Activated CD4-positive, alpha-beta T cell treated with anti-CD3 and anti-CD28 coated beads, Interleukin-2, amount 50 U/mL, for 4 hours (primary cell): ENCODE results near the gene CD302.
"Not testable (repeated sequence)": the region's sequence is repeated elsewhere in the genome, so short reads cannot be mapped to it uniquely, and the experiment has no call there.

Experiments used
- DNase-seq, 2 experiments: peaks; one replicate each; pipeline ENCODE4 v3.0.0-alpha.2; 2020

The CD302 gene, protein sequence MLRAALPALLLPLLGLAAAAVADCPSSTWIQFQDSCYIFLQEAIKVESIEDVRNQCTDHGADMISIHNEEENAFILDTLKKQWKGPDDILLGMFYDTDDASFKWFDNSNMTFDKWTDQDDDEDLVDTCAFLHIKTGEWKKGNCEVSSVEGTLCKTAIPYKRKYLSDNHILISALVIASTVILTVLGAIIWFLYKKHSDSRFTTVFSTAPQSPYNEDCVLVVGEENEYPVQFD

DNA sequence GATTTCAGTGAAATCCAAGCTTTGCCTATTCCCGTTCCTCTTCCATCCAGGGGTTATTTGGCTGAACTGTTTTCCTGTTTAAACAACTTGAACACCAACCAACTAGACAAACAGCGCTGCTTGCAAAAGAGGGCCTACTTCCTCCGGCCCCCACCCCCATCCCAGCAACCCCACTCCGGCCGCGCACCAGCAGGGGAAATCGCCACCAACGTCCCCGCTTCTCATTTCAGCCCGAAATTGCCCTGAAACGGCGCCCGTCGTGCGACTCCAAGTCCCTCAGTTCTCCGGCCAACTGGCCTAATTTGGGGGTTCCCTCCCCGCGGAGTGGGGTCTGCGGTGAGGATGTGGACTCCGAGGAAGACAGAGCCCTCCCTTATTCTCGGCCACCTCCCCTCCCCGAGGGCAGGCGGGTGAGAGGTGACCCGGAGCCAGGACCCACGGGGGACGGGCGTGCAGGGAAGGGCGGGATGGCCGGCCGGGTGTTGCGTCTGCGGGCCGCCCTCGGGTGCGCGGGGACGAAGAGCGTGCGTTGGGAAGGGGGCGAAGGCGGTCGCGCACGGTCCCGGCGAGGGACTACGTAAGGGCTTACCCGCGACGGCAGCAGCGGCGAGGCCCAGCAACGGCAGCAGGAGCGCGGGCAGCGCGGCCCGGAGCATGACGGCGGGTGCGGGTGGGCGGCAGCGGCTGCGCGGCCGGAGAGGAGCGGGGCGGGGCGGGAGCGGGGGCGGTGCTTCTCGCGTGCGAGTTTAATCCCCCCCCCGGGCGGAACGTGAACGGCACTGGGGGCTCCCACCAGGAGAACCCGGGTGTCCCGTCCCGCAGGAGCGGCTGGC lies at the start of gene CD302:
Gene CD302, minus strand, starts transcription at position 666 of the 833 bp plus-strand sequence. Its CDS starts 10 bp downstream, at position 656.
- DNase-seq = peak; percentile 10 to 17

DNA sequence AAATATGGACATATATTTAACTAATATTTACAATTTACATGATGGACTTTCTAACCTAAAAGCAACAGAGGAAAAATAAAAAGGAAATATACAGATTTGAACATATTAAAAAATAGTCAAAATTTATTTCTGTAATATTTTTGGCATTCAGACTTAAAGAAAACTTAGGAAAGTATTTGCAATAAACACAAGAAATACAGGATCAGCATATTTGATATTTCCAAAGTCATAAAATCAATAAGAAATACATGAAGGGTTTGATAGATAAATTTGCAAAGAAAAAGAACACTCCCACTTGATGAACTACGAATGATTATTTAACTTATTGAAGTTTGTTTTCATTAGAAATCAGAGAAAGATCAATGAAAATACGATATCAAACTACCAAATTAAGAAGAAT lies 48.6 kb upstream of the CD302 start:
- DNase-seq = no peak

DNA sequence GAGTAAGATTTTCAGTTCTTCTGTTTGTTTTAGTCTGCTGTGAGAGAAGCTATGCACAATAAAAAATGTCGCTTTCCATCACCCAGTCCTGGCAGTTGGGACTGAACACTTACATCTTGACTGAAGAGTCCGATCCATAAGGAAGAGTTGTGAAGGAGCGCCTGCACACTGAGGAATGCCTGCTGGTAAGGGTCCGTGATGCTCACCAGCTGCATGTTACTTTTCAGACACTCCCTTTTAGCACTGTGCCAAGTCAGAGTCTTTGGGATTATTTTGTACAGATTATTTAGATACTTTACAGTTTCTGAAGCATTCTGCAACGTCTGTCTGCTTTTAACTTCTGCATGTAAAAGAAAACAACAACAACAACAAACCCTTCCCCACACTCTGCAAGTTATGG lies 42.6 kb upstream of the CD302 start:
- no peak for DNase-seq

DNA sequence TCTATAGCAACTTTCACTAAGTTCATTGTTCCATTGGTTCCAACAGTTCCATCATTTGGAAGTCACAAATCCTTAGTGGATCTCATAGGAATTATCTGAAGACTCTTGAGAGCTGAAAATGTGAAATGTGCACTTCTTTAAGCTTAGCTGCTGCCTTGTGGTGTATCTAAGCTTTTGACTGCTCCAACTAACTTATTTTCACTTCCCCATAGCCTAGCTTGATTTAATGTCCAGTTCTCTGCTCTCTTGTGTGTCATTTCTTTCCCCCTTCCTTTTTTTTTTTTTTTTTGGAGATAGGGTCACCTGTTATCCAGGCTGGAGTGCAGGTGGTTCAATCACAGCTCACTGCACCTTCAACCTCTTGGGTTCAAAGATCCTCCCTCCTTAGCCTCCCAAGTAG lies 34.9 kb upstream of the CD302 start:
- DNase-seq = no peak

DNA sequence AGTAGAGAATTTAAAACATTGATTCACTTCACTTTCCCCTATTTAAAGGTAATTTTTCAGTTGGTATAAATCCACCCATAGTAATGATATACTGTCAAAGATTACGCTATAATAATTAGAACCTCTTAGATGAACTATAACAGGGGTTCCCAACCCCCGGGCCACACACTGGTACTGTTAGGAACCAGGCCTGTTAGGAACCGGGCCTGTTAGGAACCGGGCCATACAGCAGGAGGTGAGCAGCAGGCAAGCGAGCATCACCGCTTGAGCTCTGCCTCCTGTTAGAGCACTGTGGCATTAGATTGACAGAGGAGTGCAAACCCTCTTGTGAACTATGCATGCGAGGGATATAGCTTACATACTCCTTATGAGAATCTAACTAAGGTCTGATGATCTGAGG lies 34.0 kb upstream of the CD302 start:
- no peak for DNase-seq

DNA sequence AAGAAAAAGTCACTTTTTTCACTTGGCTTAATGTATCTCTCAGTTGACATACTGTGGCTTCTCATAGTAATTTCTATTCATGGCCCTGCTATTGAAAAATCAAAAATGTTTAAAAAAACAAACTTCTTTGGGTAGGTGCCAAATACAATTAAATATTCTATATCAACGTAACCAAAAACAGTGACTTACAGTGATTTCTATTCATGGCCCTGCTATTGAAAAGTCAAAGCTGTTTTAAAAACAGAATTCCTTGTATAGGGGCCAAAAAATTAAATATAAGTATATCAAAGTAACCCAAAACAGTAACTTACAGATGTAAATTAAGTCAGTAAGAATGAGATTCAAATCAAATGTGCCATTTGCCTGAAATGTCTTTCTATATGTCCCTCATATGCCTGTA lies 31.4 kb upstream of the CD302 start:
- DNase-seq = no peak

DNA sequence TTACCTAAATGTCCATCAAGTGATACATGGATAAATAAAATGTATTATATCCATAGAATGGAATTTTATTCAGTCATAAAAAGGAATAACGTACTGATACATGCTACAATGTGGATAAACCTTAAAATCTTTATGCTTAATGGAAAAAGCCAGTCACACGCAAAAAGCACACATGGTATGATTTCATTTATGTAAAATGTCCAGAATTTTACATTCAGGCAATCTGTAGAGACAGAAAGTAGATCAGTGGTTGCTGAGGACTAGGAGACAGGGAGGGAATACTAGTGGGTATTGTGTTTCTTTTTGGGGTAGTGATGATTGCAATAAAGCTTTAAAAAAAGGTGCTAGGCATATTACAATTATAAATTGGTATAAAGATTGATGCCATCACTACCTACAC lies 30.7 kb upstream of the CD302 start:
- DNase-seq = no peak

DNA sequence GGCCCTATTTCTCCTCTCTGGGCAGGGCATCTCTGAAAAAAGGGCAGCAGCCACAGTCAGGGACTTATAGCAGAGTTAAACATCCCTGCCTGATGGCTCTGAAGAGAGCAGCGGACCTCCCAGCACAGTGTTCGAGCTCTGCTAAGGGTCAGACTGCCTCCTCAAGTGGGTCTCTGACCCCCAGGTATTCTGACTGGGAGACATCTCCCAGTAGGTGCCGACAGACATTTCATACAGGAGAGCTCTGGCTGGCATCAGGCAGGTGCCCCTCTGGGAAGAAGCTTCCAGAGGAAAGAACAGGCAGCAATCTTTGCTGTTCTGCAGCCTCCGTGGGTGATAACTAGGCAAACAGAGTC lies 24.4 kb upstream of the CD302 start:
- not testable (repeated sequence) for DNase-seq

DNA sequence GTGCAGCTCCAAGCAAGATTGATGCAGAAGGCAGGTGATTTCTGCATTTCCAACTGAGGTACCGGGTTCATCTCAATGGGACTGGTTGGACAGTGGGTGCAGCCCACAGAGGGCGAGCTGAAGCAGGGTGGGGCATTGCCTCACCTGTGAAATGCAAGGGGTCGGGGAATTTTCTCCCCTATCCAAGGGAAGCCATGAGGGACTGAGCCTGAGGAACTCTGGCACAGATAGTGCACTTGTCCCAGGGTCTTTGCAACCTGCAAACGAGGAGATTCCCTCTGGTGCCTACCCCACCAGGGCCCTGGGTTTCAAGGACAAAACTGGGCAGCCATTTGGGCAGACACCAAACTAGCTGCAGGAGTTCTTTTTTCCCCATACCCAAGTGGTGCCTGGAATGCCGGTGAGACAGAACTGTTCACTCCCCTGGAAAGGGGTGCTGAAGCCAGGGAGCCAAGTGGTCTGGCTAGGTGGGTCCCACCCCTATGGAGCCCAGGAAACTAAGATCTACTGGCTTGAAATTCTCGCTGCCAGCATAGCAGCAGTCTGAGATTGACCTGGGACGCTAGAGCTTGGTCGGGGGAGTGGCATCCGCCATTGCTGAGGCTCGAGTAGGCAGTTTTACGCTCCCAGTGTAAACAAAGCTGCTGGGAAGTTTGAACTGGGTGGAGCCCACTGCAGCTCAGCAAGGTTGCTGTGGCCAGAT lies 23.9 kb upstream of the CD302 start:
- DNase-seq = not testable (repeated sequence)

DNA sequence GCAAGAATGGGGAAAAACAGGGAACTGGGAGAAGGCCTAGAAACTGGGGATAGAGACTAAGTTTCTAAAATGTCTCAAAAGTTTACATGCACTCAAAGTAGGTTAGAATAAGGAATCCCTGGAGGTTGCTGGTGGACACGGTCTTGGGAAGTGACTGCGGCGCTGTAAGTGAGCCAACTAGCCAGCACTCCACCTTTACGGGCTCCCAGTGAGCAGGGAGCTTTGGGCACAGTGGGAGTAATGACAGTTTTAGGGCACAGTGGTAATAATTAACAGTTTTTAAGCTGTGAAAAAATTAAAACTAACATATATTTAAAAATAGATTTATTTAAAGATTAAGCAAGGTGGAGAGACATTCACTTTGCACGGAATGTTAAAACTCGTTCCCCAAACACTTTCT lies 20.9 kb upstream of the CD302 start:
- DNase-seq = no peak

DNA sequence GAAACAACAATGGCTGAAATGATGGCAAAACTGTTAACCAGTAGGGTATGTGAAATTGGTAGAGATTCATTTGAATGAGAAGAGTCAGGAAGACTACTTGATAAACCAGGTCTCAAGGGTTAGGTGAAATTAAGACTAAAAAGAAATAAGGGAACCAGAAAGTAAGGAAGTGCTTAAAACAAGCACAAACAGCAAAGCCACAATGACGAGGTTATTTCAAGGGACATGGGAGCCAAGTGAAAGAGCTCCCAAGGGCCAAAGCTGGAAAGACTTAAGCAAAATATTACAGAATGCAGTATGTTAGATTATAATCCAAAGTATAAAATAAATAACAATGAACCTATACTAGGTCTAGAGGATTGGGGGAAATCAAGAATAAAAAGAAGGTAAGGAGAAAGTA lies 19.3 kb upstream of the CD302 start:
- no peak for DNase-seq

DNA sequence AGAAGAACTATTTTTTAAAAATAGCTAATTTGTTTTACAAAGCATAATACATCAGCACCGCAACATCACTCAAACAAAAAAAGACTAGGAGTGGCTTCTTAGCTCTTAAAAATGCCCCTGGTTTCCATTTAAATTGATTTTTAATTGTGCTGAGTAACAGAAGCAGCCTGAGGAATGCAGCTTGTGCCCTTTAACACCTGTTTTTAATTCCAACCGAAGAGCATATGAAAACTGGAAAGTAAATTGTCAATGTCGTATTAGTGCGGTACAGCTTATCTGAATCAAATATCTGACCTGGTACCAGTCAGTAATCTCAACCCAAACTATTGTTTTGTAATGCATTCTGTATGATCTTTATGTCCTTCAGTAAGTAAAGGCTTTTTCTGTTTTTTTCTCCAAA lies 13.2 kb upstream of the CD302 start:
- DNase-seq = no peak

DNA sequence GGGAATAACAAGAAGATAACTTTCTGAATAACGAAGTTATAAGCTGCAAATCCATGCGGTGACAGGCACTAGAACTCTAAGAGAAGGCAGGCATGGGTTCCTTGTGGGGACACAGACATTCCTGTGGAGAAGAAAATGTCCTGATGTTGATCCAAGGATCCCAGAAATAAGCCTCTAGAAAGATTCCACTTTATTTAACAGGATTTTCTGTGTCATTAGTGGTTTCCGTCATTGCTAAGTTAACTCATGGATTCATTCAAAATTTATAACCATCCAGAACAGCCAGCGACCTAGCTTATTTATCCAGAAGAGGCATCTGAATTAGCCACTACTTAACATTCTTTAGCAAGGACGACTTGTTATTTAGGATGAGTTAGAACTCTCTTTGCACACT lies 10.0 kb upstream of the CD302 start:
- no peak for DNase-seq

DNA sequence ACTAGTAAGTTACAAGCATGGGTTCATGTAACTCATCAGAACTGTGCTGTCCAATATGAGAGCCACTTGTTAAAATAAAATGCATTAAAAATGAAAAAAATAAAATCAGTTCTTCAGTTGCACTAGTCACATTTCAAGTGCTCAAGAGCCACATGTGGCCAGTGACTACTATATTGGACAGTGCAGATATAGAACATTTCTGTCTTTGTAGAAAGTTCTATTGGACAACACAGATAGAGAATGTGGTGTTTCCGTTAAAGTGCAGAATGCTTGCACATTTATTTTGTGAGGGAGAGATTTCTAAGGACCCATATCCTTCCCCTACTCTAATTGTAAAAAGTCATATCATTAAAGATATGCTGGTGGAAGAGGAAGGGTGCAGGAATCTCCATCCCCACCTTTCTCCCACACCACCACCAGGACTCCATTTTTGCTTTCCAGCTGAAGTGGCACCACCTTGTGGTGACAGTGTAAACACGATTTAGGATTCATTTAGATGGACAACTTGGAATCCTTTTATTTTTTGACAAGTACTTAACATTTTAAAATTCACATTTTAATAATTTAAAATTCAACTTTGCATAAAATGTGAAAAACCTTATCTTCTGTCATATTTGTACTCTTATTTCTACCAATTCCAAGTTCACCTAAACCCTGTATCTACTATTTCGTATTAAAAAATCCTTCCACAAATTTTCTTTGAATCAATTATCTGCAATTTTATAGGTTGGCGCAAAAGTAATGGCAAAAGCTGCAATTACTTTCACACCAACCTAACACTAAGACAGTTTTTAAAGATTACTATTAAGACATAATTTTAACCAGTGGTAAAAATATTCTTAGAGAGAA lies 9.4 kb upstream of the CD302 start:
- no peak for DNase-seq

DNA sequence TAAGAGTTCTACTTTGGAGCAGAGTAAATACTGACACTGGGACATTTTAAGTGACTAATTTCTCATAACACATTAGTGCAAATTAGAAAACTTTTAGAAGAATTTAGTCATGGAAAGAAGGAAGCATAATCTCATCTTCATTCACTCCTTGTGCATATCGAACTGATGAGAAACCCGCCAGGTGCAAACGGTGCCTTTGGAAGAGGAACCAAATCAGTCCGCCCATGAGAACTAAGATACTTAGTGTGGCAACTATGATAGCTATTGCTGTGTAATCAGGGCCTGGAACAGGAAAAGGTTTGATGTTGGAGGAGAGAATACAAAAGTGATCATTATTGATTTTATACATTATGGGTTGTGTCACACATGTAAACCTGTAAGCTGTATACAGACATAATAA lies 6.9 kb upstream of the CD302 start:
- DNase-seq = no peak

DNA sequence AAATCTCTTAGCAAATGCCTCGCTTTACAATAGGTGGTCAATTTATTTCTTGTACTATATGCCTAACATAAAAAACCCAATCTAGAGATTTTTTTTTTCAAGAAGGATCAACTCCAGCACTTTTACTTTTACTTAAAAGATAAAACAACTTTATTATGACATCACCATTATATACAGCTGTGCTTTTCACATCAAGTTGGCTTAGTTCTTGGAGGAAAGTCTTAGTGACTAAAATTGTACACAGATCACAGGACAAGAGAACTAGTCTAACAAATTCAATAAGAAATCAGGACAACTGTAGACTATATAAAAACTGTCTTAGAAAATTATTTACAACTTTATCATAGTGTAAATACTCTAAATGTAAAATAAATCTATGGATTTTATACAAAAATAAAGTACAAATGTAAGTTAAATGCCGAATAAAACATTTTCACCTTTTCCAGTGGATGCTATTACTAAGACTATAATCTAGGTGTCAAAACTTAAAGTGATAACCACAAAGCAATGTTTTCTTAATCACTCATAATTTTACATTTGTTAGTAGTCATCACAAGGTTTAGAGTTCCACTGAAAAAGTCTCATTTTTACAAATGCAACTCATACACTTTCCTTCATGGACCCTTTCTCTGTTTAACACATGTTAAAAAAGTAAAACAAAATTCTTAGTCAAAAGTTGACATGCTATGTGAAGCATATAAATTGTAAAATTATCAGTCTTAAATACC lies 5.4 kb upstream of the CD302 start:
- DNase-seq = no peak

DNA sequence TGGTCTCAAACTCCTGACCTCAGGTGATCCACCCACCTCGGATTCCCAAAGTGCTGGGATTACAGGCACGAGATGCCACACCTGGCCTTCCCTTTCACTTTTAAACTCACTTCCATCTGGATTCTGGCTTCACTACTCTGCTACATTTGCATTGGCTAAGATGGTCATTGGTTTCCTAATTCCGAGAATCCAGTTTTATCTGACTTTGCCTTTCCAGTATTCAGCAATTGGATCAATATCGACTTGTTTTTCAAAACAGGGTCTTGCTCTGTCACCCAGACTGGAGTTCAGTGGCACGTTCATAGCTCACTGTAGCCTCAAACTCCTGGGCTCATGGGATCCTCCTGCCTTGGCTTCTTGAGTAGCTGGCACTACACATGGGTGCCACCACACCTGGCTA lies 4.7 kb upstream of the CD302 start:
- no peak for DNase-seq

DNA sequence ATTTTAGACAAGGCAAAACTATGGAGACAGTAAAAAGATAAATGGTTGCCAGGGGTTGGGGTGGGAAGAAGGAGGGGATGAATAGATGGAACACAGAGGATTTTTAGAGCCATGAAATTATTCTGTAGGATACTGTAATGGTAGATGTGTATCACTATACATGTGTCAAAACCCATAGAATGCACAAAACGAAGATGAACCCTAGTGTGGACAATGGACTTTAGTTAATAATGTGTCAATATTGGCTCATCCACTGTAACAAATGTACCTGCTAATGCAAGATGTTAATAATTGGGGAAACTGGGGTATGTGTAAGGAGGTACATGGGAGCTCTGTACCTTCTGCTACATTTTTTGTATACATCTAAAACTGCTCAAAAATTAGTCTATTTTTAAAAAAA lies 1.8 kb upstream of the CD302 start:
- no peak for DNase-seq

DNA sequence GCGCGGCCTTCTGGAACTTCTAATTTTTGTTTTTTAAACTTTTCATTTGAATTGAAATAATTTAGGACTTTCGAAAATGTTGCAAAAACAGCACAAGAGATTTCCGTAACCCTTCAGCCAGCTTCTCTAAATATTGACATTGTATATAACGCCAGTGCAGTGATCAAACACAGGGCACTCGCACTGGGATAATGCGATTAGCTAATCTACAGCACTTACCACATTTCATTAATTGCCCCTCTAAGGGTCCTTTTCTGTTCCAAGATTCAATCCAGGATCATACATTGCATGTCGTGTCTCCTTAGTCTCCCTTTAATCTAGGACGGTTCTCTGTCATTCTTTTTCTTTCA lies 343 bp upstream of the CD302 start:
- DNase-seq = no peak

DNA sequence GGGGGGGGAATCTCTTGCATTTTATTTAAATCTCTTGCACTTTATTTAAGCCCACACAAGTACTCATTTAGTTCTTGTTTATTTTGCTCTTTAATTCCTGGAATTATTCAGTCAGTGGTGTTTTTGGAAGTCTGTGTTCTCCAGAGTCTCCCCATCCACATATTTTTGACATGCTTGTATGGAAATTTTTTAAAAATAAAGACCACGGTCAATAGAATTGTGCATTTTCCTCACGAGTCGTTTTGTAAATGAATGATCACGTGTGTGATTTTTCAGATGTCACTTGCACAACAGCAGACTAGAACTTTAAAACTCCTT lies 824 bp downstream of the CD302 start:
- no peak for DNase-seq

DNA sequence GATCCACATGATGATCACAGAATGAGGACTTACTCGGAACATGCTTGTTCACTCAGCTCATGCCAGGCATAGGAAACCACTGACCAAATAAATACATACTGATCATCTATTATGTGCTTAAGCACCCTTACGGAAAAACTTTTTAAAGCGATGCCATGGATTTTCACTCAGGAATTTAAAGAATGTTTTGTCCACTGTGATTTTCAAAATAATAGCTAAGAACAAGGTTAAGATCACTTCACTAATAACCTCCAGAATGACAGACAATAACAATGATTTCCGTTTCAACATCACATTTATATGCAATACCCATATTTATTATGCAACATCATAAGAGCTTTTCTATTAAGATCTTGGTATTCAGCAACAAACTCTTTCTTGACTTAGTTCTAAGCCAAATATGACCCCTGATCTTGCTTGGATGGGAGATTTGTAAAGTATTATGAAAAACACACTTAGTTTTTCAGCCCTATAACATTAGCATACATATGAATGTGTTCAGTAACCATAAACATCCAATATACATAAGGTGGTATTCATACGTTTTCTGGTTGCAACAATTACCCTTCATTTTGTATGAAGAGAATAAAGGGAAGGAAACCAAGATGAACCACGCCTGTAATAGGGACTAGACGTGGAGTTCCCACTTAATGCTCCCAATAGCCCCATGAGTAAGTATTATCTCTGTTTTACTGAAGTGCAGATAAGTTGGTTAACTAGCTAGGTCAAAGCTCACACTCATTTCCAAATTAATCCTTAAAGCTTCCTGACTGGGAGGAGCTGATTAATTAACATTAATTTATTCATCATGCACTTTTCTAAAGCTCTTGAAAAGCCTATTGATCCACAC lies 1.9 kb downstream of the CD302 start:
- no peak for DNase-seq

DNA sequence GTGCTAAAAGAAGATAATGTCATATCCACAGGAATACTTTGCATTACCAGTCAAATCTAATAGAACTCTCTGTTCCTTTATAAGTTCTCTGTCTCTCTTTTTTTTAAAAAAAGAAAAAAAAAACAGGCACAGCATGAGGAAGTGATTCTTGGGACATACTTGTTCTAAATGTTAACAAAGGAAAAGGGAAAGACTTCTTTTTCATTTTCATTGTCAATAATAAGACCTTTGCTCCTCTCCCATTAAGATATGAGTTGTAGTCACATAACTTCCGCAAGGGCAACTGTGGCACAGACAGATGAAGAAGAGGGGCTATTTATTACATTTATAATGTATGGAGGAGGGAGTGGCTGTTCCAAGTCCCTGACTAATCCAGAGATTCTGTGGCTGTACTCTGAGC lies 4.7 kb downstream of the CD302 start:
- DNase-seq = no peak
